Measurements from ENCODE around the gene C2orf69. TPM values are rescaled to one million over a fixed set of nuclear protein-coding genes. Genes with fewer than 3 reads are reported as not detected.
A peak's percentile ranks its signal among the peaks of the same experiment; 100 is the strongest.

C2orf69 gene
- total and polyA plus RNA-seq, 2 of the 13 experiments (the other 11 are each of a cell fraction or from before 2014, with no cell fraction given), result 4.8 to 19.3 TPM

GRCh38 chr2:199955339-199956061 lies 44.4 kb downstream of the C2orf69 start, which contains the start of the genes MAIP1 and TYW5 (continued):
- TF ChIP-seq BORCS8-MEF2B (CRISPR knock-in tag; IDR thresholded peaks at IDR 0.05) (peak; percentile 94), LBX2 (CRISPR knock-in tag; IDR thresholded peaks at IDR 0.05; ENCODE audit: borderline replicate concordance) (no peak; the same call in 1 of the 2 replicates), HDAC1 (CRISPR knock-in tag; IDR thresholded peaks at IDR 0.05) (peak; percentile 96), TFDP2 (CRISPR knock-in tag; IDR thresholded peaks at IDR 0.05) (peak; percentile 78; the same call in 1 of the 2 replicates), TCF12 (IDR thresholded peaks at IDR 0.05) (no peak), TCF12 (CRISPR knock-in tag; IDR thresholded peaks at IDR 0.05) (peak; percentile 95), HMG20A (CRISPR knock-in tag; IDR thresholded peaks at IDR 0.05; ENCODE audit: borderline replicate concordance) (peak; percentile 58; the same call in 1 of the 2 replicates), ZSCAN25 (CRISPR knock-in tag; IDR thresholded peaks at IDR 0.05) (peak; percentile 90), U2AF1 (optimal IDR thresholded peaks at IDR 0.05; ENCODE audit: low read depth, low read length) (peak; percentile 99), TFDP1 (CRISPR knock-in tag; IDR thresholded peaks at IDR 0.05; ENCODE audit: borderline replicate concordance) (no peak), ZNF792 (CRISPR knock-in tag; IDR thresholded peaks at IDR 0.05) (peak; percentile 70; the same call in 1 of the 2 replicates), PHF8 (CRISPR knock-in tag; IDR thresholded peaks at IDR 0.05) (peak; percentile 99), U2AF2 (IDR thresholded peaks at IDR 0.05; ENCODE audit: low read depth, low read length) (0 out of 2 replicates have a peak, but pooled peaks have one; percentile 53), PCBP1 (IDR thresholded peaks at IDR 0.05; ENCODE audit: borderline replicate concordance, low read depth, low read length) (peak; percentile 95), CCDC6 (CRISPR knock-in tag; IDR thresholded peaks at IDR 0.05) (peak; percentile 87), CHD4 (IDR thresholded peaks at IDR 0.05; ENCODE audit: borderline replicate concordance, low read length) (no peak), RFXANK (CRISPR knock-in tag; IDR thresholded peaks at IDR 0.05) (peak; percentile 93)
- TF ChIP-seq, protein P1, sequence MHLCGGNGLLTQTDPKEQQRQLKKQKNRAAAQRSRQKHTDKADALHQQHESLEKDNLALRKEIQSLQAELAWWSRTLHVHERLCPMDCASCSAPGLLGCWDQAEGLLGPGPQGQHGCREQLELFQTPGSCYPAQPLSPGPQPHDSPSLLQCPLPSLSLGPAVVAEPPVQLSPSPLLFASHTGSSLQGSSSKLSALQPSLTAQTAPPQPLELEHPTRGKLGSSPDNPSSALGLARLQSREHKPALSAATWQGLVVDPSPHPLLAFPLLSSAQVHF (CRISPR knock-in tag; IDR thresholded peaks at IDR 0.05), result no peak

All from HepG2 (cell line).